ENCODE data around the gene TPP1.

- no peak for TF ChIP-seq CTCF (IDR thresholded peaks at IDR 0.05 in 2 of 3, conservative IDR thresholded peaks at IDR 0.05 in 1 of 3; ENCODE audit: insufficient read depth in 2 of 3, low read depth in 1 of 3, low read length in 3 of 3)
- TF ChIP-seq EZH2 (IDR thresholded peaks at IDR 0.05; ENCODE audit: borderline replicate concordance, low read depth, low read length): no peak
- TF ChIP-seq ZNF431 (CRISPR knock-in tag; IDR thresholded peaks at IDR 0.05): no peak
- TF ChIP-seq ARNT (IDR thresholded peaks at IDR 0.05): no peak
- TF ChIP-seq POLR2A (conservative IDR thresholded peaks at IDR 0.05): no peak
- no peak for TF ChIP-seq KAT7 (CRISPR knock-in tag; IDR thresholded peaks at IDR 0.05; ENCODE audit: borderline replicate concordance)
- TF ChIP-seq POLR2AphosphoS5 (IDR thresholded peaks at IDR 0.05; ENCODE audit: control insufficient read depth, insufficient read depth, low read depth, low read length): no peak
- TF ChIP-seq EGR1 (conservative IDR thresholded peaks at IDR 0.05): no peak
- TF ChIP-seq SP1 (CRISPR knock-in tag; IDR thresholded peaks at IDR 0.05): no peak
- TF ChIP-seq CHAMP1 (IDR thresholded peaks at IDR 0.05): no peak
- TF ChIP-seq YBX1 (IDR thresholded peaks at IDR 0.05): no peak
Observed at GRCh38 chr11:6640985-6641701, 21.9 kb upstream of the TPP1 start.

Measured in K562 (cell line).